ENCODE data around the gene DDX47. TPM values are rescaled to one million over a fixed set of nuclear protein-coding genes. Genes with fewer than 3 reads are reported as not detected.

Gene DDX47
- total RNA-seq, 1 experiment from 2014 or later: 121 TPM

DNA sequence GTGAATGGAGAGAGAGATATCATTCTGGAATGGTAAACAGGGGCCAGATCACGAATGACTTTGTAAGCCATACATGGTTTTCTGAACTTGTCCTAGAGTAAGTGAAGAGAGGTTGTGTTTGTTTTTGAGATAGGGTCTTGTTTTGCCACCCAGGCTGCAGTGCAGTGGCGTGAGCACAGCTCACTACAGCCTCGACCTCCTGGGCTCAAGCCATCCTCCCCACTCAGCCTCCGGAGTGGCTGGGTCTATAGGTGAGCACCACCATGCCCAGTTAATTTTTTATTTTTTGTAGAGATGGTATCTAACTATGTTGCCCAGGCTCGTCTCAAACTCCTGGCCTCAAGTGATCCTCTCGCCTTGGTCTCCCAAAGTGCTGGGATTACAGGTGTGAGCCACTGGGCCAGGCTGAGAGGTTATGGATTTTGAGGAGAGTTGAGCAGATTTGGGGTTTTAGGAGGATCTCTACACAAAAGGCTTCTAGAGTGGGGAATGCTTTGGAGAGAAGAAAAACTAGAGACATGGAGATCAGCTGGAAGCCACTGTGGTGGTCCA lies 58.5 kb downstream of the DDX47 start:
- Mint-ChIP-seq H3K27ac (ENCODE audit: unreplicated experiment) (peak overlapping the region; percentile 97), H3K27me3 (ENCODE audit: insufficient read depth, unreplicated experiment) (no peaks in the 10 kb centered on the region), H3K9me3 (ENCODE audit: unreplicated experiment) (no peaks in the 10 kb centered on the region), H3K4me1 (ENCODE audit: low read depth, unreplicated experiment) (peaks cover 70% of the 10 kb centered on the region), H3K4me3 (ENCODE audit: unreplicated experiment) (peak overlapping the region; percentile 60), H3K36me3 (ENCODE audit: insufficient read depth, unreplicated experiment) (peaks cover 19% of the 10 kb centered on the region)
- Histone ChIP-seq H3K4me3 (ENCODE audit: low read depth, low read length) (no peak overlapping the region), H3K9me3 (no peaks in the 10 kb centered on the region), H3K4me1 (peaks cover 64% of the 10 kb centered on the region), H3K36me3 (ENCODE audit: control insufficient read depth, insufficient read depth, low read length) (no peaks in the 10 kb centered on the region), H3K27me3 (replicated peaks; ENCODE audit: control insufficient read depth, insufficient read depth, low read length) (no peaks in the 10 kb centered on the region)
- DNase-seq: no peak
- ChIA-PET POLR2A (interaction anchor here (0.5 to 2.2 kb wide), 9 partner anchors 11 to 497 kb away, joined by 3 to 31 read pairs (median 5); partner anchors contain the start of gene GPRC5A), CTCF (interaction anchor here (1.0 to 1.9 kb wide), 4 partner anchors 20 to 340 kb away, joined by 3 to 21 read pairs (median 10); partner anchors contain the start of gene GPRC5A)
- BruUV-seq (replicated peaks): TSS peak; percentile 94
- TF ChIP-seq CTCF (IDR thresholded peaks at IDR 0.05; ENCODE audit: insufficient read depth in 1 of 2, low read depth in 1 of 2, low read length in 1 of 2, severe bottlenecking in 1 of 2, unreplicated experiment in 1 of 2): no peak
- intact Hi-C loops (cut with micrococcal nuclease; ENCODE audit: unreplicated experiment): loop anchor here (1.0 kb wide), 6 partner anchors 12 to 58 kb away; partner anchors contain the start of gene DDX47

GRCh38 chr12:12872139-12872933 lies 59.2 kb downstream of the DDX47 start:
- Mint-ChIP-seq H3K9me3 (ENCODE audit: unreplicated experiment) (no peaks in the 10 kb centered on the region), H3K27me3 (ENCODE audit: insufficient read depth, unreplicated experiment) (no peaks in the 10 kb centered on the region), H3K4me1 (ENCODE audit: low read depth, unreplicated experiment) (peaks cover 75% of the 10 kb centered on the region), H3K27ac (ENCODE audit: unreplicated experiment) (peak overlapping the region; percentile 97), H3K36me3 (ENCODE audit: insufficient read depth, unreplicated experiment) (peaks cover 19% of the 10 kb centered on the region), H3K4me3 (ENCODE audit: unreplicated experiment) (peak overlapping the region; percentile 60)
- DNase-seq: peak; percentile 94 to 98
- Histone ChIP-seq H3K4me1 (peaks cover 70% of the 10 kb centered on the region), H3K36me3 (ENCODE audit: control insufficient read depth, insufficient read depth, low read length) (no peaks in the 10 kb centered on the region), H3K9me3 (no peaks in the 10 kb centered on the region), H3K27me3 (replicated peaks; ENCODE audit: control insufficient read depth, insufficient read depth, low read length) (no peaks in the 10 kb centered on the region), H3K4me3 (ENCODE audit: low read depth, low read length) (no peak overlapping the region)
- no TSS peak for BruUV-seq (replicated peaks)
- intact Hi-C loops (cut with micrococcal nuclease; ENCODE audit: unreplicated experiment): loop anchor here (1.0 kb wide), 6 partner anchors 11 to 59 kb away; partner anchors contain the start of gene DDX47
- CTCF ChIA-PET: interaction anchor here (0.7 to 1.9 kb wide), 6 partner anchors 10 to 340 kb away, joined by 3 to 21 read pairs (median 7); partner anchors contain the start of gene GPRC5A
- POLR2A ChIA-PET: interaction anchor here (0.5 to 2.2 kb wide), 15 partner anchors 11 to 497 kb away, joined by 3 to 31 read pairs (median 5); partner anchors contain the start of genes DDX47 and GPRC5A
- TF ChIP-seq CTCF (IDR thresholded peaks at IDR 0.05; ENCODE audit: insufficient read depth in 1 of 2, low read depth in 1 of 2, low read length in 1 of 2, severe bottlenecking in 1 of 2, unreplicated experiment in 1 of 2): no peak

- DNase-seq: no peak
- Mint-ChIP-seq H3K9me3 (ENCODE audit: unreplicated experiment) (no peaks in the 10 kb centered on the region), H3K4me1 (ENCODE audit: low read depth, unreplicated experiment) (peaks cover 74% of the 10 kb centered on the region), H3K27me3 (ENCODE audit: insufficient read depth, unreplicated experiment) (no peaks in the 10 kb centered on the region), H3K36me3 (ENCODE audit: insufficient read depth, unreplicated experiment) (peaks cover 19% of the 10 kb centered on the region), H3K4me3 (ENCODE audit: unreplicated experiment) (peak overlapping the region; percentile 60), H3K27ac (ENCODE audit: unreplicated experiment) (peak overlapping the region; percentile 97)
- BruUV-seq (replicated peaks): TSS peak; percentile 62
- intact Hi-C loops (cut with micrococcal nuclease; ENCODE audit: unreplicated experiment): loop anchor here (1.0 kb wide), 6 partner anchors 10 to 60 kb away; partner anchors contain the start of gene DDX47
- H3K36me3 ChIP-seq (ENCODE audit: control insufficient read depth, insufficient read depth, low read length): no peaks in the 10 kb centered on the region
- H3K4me1 ChIP-seq: peaks cover 76% of the 10 kb centered on the region
- CTCF ChIA-PET: interaction anchor here (1.3 to 1.9 kb wide), 4 partner anchors 10 to 339 kb away, joined by 7 to 21 read pairs (median 10); partner anchors contain the start of gene GPRC5A
- H3K4me3 ChIP-seq (ENCODE audit: low read depth, low read length): no peak overlapping the region
- no peaks in the 10 kb centered on the region for H3K9me3 ChIP-seq
- no peak for TF ChIP-seq CTCF (IDR thresholded peaks at IDR 0.05; ENCODE audit: insufficient read depth in 1 of 2, low read depth in 1 of 2, low read length in 1 of 2, severe bottlenecking in 1 of 2, unreplicated experiment in 1 of 2)
- POLR2A ChIA-PET: interaction anchor here (1.0 to 2.2 kb wide), 7 partner anchors 10 to 86 kb away, joined by 3 to 31 read pairs (median 6); partner anchors contain the start of genes DDX47 and GPRC5A
- no peaks in the 10 kb centered on the region for H3K27me3 ChIP-seq (replicated peaks; ENCODE audit: control insufficient read depth, insufficient read depth, low read length)
These were observed 59.8 kb downstream of the DDX47 start for GRCh38 chr12:12872934-12873275.

Data from Caco-2 (cell line).